HG03457 (cell line): ENCODE data around the gene GRK6.
"Not testable (repeated sequence)": the region's sequence is repeated elsewhere in the genome, so short reads cannot be mapped to it uniquely, and the experiment has no call there.

Experiments
- ATAC-seq: cut with Tn5 transposase; IDR thresholded peaks from one replicate; pipeline ENCODE4 v1.9.1; 2021; ENCODE audit warnings: moderate number of reproducible peaks; ENCODE audit not compliant: unreplicated experiment

The GRK6 gene

DNA sequence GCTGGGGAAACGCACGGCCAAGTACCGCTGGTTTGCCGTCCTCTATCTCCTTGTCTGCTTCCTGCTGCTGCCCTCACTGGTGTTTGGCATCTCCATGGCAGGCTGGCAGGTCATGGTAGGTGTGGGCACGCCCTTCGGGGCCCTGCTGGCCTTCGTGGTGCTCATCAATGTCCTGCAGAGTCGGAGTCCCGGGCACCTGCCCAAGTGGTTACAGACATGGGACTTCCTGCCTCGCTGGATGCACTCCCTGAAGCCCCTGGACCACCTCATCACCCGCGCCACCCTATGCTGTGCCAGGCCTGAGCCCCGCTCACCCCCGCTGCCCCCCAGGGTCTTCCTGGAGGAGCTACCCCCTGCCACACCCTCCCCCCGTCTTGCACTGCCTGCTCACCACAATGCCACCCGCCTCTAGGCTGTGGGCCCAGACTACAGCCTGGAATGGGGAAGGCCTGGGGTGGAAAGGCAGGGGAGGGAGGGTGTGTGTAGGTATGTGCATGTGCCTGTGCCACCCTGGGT, 28.5 kb upstream of the GRK6 start:
- no peak for ATAC-seq

DNA sequence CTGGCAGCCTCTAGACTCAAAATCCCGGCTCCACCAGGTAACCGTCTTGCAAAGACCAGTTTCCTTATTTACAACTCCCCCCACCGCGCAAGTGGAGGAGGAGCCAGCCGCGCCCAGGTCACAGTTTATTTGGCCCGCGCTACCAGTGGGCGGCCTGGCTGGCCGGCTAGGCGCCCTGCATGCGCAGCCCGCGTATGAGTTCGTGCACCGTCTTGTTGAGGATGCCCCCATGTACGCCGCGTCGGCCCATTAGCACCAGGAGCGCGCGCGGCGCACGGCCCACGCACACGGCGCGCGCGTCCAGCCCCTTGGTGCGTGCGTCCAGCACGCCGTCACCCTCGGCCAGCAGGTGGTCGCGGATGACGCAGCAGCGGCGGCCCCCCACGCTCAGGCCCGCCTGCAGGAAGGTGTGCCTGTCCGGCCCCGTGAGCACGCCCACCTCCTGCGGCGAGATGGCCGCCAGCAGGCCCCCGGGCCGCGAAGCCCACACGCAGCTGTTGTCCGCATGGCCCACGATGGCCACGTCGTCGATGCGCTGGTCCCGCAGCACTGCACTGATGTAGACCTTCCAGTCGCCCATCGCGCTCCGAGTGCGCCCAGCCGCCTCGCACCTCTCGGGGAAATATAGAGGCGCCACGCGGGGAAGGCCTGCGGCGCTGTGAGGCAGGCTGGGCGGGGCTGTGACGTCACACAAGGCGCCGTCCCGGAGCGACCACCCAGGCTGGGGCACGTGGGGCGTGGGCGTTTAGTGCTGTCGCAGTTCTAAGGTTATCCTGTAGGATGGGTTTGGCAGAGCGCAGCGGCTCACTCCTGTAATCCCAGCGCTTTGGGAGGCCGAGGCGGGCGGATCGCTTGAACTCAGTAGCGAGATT, 26.2 kb upstream of the GRK6 start, which contains the start of gene PFN3:
TSS of gene PFN3 (minus strand) at position 665 of the 872 bp plus-strand sequence. CDS start at position 580, 85 bp downstream.
- ATAC-seq, result no peak

- ATAC-seq, result no peak
These were observed 24.0 kb upstream of the GRK6 start for GRCh38 chr5:177402271-177403043.

DNA sequence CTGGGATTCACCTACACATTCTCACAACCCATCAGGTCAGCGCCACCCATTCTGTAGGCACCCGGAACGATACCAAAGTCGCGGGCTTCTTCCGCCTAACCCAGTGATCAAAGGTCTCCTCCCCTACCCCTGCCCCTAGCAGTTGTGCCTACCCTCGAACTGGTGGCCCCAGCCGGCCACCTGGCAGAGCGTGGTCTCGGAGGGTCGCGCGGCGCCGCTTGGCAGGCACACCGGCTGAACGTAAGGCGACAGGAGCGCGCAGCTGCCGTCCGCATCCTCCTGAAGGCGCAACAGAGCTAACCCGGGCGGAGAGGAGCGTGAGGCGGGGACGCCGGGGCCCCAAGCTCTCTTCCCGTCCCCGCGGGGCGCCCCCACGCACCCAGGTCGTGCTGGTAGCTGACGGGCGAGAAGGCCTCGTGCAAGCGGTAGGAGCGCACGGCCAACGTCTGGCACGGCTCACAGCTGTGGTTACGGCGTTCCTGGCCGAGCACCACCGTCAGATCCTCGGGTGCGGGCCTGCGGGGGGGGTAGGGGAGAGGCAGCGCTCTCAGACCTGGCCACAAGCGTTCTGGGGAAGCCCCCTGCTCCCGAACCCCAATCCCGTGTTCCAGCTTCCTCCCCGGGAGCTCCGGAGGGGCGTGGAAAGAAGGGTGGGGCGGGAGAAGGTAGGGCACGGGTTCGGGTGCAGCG, 23.2 kb upstream of the GRK6 start:
- peak; percentile 7 for ATAC-seq

DNA sequence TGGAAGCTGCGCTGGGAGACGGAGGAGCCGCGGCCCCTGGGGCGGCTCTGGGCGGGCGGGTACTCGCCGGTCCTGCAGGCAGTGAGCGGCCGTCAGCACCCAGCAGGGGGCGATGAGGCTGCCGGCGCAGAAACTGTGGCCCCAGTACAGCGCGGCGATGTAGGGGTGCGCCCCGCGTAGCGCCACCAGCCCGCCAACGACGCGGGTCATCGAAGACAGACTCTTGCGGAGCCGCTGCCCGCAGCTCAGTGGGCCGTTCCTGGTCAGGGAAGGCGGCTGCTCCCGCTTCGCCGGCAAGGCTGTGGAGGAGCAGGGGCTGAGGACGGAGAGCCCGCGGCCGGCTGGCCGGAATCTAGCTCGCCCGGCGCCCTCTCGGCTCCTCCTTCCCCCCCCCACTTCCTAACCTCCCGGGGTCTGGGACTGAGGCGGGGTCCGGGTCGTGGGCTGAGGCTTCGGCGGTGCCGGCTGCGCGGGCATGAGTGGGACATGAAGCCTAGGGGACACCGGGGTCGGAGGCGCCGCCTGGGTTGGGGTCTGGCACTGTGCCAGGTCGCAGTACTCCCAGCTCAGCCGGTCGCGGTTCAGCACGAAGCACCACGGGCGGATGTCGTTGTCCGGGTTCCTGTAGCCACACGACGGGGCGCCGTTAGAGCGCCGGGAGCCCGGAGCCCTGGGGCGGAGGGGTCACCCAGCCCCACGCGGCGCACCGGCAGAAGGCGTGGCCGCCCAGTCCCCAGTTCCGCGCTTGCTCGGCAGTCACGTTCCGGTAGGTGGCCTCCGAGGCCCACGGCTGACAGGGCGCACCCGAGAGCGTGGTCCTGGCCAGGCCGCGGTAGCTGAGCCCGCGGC, 22.5 kb upstream of the GRK6 start:
- peak; percentile 61 for ATAC-seq

DNA sequence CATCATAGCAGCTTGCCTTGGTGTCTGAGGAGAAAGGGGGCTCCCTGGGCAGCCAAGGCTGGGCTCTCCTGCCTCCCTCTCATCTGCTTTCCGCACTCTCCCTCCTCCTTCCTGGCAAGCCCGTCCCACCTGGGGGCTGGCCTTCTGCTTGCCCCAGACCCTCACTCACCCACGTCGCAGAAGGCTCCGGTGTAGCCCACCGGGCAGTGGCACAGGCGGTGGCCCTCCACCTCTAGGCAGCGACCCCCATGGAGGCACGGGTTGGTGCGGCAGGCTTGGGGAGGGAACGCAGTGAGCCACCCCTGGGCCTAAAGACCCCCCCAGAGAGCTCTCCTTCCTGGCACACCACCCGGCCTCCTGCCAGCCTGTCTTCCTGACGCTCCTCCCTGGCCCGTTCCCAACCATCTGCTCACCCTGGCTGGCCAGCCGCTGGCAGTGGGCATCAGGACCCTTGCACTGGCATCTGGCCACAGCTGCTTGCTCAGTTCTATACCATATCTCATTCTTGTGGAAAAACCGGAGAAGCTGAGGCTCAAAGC, 21.8 kb upstream of the GRK6 start:
- no peak for ATAC-seq

- no peak for ATAC-seq
These were observed 21.2 kb upstream of the GRK6 start for GRCh38 chr5:177405312-177405711.

- no peak for ATAC-seq
These were observed 20.7 kb upstream of the GRK6 start for GRCh38 chr5:177405805-177406204.

GRCh38 chr5:177409043-177409801, 17.3 kb upstream of the GRK6 start, which contains the start of gene F12:
TSS of gene F12 (minus strand) at chr5:177409564. CDS start at chr5:177409527, 37 bp downstream.
- ATAC-seq, result no peak

- ATAC-seq, result no peak
These were observed 15.9 kb upstream of the GRK6 start for GRCh38 chr5:177410575-177410974.

DNA sequence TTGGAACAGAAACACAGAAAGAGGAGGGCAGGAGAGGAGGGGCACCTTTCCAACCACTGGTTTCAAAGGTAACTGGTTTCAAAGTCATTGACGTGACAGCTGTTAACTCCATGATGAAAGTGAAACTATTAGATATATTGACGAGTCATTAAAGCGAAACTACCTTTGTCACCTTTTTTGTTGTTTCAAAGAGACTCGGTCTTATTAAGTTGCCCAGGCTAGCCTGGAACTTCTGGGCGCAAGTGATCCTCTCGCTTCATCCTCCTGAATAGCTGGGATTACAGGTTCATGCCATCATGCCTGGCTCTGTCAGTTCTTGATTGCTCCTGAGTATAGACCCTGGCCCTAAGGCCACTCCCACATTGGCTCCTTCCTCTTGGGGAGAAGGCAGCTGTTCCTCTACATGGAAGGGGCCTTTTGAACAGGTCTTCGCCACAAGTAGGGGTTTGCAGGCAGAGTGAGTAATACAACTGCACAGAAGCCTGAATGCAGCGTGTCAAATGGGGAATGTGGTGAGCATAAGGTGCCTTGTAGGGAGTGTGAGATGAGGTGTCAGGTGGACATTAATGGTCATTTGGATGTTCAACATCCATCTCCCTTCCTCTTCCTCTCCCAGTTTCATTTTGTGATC, 13.8 kb upstream of the GRK6 start:
- ATAC-seq, result no peak

- ATAC-seq, result no peak
These were observed 12.0 kb upstream of the GRK6 start for GRCh38 chr5:177414481-177414880.

DNA sequence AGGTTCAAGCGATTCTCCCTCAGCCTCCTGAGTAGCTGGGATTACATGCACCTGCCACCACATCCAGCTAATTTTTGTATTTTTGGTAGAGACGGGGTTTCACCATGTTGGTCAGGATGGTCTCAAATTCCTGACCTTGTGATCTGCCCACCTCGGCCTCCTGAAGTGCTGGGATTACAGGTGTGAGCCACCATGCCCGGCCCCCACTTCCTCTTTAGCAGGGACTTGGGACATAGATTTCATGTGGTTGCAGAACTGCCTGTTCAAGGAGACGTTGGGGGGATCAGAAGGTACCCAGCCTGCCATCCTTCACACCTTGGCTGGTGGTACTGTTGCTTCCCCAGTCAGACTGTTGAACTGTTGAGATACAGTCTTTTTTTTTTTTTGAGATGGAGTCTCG, 9.4 kb upstream of the GRK6 start:
- ATAC-seq, result not testable (repeated sequence)

- ATAC-seq, result no peak
These were observed 7.4 kb upstream of the GRK6 start for GRCh38 chr5:177419046-177419445.

DNA sequence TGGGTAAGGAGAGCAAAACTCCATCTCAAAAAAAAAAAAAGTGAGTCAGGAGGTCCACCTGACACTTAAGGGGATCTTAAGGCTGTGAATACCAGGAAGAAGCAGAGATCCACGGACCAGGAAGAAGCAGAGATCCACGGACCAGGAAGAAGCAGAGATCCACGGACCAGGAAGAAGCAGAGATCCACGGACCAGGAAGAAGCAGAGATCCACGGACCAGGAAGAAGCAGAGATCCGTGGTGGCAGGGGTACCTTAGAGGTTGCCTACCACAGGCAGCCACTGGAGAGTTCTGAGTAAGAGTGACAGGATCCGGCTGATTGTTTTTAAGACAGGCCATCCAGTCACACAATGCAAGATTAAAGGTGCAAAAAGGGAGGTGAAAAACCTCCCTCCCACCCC, 6.0 kb upstream of the GRK6 start:
- not testable (repeated sequence) for ATAC-seq

- no peak for ATAC-seq
These were observed 5.2 kb upstream of the GRK6 start for GRCh38 chr5:177421062-177421798.

GRCh38 chr5:177423671-177424070, 2.8 kb upstream of the GRK6 start:
- no peak for ATAC-seq

DNA sequence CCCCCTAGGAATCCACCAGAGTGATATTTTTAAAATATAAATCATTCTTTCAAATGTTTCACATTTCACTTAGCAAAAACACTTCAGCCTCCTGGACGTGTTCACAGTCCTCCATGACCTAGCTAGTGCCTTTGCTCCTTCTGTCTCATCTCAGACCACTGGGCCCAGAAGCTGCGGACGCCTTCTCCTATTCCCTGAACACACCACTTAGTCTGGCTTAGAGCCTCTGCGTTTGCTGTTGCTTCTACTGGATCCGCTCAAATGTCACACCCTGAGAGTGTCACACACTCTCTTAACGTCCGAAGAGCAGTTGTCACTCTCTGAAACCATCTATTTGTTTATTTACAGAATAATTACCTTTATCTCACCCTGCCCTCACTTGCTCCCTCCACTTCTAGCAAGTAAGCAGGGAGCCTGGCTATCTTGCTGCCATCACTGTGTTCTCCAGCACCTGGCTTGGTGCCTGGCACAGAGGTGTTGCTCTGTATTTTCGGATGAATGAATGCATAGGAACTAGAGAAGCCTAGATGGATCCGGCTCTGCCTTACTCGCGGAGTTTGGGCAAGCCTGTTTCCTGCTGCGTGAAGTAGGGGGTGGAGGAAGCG, 1.2 kb upstream of the GRK6 start:
- ATAC-seq, result no peak
